Kidney glomerular epithelial cell (primary cell): ENCODE data around the gene PTTG1.

Source experiments
- DNase-seq: peaks from one replicate; lab custom pipeline; 2025; lab: John Stamatoyannopoulos, UW

PTTG1 gene

DNA sequence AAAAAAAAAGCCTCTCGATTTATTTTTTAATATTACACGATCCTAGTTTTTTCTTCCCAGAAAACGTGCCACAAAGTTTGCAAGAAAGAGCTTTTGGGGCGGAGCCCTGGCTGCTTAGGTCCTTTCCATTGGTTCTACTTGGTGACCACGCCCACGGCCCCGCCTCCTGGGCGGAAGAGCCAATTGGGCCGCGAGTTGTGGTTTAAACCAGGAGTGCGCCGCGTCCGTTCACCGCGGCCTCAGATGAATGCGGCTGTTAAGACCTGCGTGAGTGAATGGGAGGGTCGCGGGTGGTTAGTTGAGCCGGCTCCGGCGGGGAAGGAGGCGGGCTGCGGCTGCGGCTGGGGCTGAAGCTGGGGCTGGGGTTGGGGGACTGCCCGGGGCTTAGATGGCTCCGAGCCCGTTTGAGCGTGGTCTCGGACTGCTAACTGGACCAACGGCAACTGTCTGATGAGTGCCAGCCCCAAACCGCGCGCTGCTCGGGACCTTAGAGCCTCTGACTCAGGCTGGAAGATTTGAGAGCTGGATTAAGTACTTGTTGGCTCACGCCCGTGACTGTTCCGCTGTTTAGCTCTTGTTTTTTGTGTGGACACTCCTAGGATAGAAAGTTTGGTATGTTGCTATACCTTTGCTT, at the start of gene PTTG1:
PTTG1 (plus strand) TSS at position 231 of the 634 bp plus-strand sequence. CDS start 458 bp downstream, outside the sequence.
- DNase-seq: peak; percentile 87

DNA sequence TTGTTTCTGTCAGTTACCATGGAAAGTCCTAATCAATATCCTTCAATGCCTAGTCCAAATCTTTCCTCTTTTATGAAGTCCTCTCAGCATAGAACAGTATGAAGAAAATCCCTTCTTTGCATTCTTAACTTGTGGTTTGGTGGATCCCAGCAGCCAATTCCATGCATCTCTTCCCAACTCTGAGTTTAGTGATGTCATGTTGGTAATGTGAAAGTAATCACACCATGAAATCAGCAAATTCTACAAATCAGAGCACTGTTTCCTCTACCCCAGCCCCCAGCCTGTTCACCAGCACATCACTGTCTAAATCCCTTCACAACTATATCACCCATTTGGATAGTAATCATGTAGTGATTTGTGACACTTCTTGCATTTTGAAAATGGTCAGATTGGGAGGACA, 46.5 kb upstream of the PTTG1 start:
- no peak for DNase-seq

GRCh38 chr5:160375701-160376100, 46.0 kb upstream of the PTTG1 start:
- DNase-seq: no peak

- DNase-seq: no peak
These were observed 45.2 kb upstream of the PTTG1 start for GRCh38 chr5:160376416-160376815.

DNA sequence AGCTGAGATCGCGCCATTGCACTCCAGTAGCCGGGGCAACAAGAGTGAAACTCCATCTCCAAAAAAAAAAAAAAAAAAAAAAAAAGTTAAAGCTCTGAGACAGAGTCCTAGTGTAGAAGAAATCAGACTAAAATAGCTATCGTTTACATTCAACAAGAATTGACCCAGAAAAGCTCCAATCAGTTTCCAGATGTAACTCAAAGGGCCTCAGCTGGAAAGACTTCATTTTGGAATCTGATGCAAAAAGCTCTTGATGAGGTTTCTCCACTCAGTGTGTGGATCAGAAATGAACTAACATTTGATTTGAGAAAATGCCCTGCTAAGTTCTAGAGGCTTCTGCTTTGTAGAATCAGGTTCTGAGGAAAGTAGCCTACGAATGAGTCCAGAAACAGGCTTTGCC, 44.0 kb upstream of the PTTG1 start:
- no peak for DNase-seq

- DNase-seq: no peak
These were observed 43.3 kb upstream of the PTTG1 start for GRCh38 chr5:160378330-160378729.

GRCh38 chr5:160379511-160379910, 42.1 kb upstream of the PTTG1 start:
- no peak for DNase-seq

- DNase-seq: no peak
These were observed 41.6 kb upstream of the PTTG1 start for GRCh38 chr5:160380041-160380440.

DNA sequence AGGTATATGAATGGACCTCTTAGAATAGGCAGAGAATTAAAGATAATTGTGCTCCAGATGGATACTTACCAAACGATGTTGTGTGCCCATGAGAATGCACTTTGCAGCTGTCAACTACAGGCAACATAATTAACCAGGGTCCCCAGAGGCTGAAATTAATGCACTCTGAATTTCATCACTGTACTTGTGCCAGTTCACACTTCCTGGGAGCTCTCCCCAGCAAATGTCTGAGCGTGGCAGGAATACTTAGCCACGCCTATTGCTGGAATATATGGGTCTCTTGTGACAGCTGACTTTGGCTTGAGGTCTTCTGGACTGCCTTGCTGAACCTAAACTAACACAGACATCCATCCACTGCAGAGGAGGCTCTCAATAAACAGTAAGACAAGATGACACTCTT, 39.3 kb upstream of the PTTG1 start:
- DNase-seq: no peak

- no peak for DNase-seq
These were observed 37.0 kb upstream of the PTTG1 start for GRCh38 chr5:160384681-160385080.

DNA sequence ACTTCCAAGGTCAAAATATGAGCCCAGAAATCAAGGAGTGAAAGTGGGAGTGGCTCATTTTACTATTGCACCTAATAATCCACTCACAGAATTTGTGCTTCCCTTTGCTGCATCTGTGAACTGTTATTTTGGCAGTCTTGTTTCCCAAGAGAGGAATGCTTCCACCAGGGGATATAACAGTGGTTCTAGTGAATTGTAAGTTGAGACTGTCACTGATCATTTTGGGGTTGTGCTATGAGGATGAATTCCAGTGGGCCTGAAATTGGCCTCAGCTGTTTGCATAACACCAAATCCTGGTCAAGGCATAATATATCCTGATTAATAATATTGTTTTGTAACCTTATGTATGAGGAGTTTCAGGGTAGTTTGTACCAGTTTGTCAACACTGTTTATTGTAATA, 36.2 kb upstream of the PTTG1 start:
- DNase-seq: no peak

- DNase-seq: no peak
These were observed 34.2 kb upstream of the PTTG1 start for GRCh38 chr5:160387445-160387844.

DNA sequence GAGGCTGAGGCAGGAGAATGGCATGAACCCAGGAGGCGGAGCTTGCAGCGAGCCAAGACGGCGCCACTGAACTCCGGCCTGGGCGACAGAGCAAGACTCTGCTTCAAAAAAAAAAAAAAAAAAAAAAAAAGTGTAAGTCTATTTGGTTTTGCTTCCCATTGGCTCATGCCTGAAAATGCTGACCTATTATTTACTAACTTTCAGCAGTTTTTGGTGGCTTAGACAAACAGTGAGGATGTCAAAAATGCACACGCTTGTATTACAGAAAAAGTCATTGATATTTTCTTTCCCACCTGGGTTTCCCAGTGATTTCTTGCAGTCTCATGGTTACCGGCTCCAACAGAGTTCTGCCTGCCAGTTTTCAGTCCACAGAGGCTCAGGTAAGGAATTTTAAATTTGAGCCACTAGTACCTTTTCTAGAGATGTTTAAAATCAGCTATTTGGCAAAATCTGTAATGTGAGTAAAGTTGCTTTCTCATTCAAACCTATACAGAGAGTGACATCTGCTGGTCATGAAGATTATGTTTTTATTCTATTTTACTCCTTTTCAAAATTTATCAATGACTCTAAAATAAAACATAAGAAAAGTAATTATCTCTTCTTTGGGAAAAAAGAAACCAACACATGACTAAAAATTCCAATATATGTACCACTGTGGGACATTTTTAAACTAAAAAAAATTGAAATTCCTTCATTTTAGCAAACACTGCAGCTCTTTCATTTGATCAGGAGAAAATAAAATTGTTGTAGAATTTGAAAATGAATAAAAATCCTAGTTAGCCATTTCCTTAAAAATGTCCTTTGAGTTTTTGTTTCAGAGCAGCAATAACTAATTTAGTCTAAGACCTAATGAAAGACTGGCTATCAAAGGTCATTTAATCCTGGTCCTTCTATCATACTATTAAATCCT, 30.6 kb upstream of the PTTG1 start:
- peak; percentile 4 for DNase-seq

- DNase-seq: no peak
These were observed 26.5 kb upstream of the PTTG1 start for GRCh38 chr5:160395111-160395510.

DNA sequence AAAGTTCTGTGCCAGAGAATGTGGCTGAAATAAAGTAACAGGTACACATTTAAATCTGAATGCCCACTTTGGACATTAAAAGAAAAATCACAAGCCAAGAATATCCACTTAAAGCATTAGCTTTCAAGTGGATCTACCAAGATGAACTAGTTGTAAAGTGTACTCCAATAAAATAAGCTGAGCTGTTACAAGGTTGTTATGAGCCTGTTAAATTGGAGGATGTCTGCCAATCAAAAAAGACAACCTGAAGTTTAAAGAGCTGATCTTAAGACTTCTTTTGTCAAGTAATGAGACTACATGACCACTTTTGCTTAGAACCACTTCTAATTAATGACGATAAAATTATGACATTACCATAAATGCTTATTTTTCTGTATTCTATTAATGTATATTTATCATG, 24.2 kb upstream of the PTTG1 start:
- no peak for DNase-seq

DNA sequence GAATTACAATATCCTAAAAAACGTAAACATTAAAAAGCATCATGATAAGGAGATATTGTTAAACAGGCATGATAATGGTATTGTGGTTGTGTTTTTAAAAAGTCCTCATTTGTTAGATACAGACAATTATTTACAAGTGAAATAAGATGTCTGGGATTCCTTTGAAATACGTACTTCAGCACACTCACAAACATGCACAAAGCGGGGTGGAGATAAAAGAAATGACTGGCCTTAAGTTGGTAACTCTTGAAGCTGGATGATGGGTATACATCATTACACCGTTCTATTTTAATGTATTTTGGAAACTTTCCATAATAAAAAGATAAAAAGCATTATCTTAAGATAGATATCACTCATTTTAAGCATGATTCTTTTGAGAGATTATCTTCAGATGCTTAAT, 22.8 kb upstream of the PTTG1 start:
- no peak for DNase-seq

- DNase-seq: peak; percentile 90
These were observed 22.0 kb upstream of the PTTG1 start, which contains the start of gene FAM200C for GRCh38 chr5:160399402-160400353. Gene FAM200C (minus strand): TSS chr5:160400054. CDS start chr5:160395490, 4,564 bp downstream.

GRCh38 chr5:160418561-160419457, 2.8 kb upstream of the PTTG1 start, which contains the start of gene SLU7:
Gene SLU7 (minus strand): TSS chr5:160419081. CDS start chr5:160415294, 3,787 bp downstream.
- DNase-seq: peak; percentile 92

DNA sequence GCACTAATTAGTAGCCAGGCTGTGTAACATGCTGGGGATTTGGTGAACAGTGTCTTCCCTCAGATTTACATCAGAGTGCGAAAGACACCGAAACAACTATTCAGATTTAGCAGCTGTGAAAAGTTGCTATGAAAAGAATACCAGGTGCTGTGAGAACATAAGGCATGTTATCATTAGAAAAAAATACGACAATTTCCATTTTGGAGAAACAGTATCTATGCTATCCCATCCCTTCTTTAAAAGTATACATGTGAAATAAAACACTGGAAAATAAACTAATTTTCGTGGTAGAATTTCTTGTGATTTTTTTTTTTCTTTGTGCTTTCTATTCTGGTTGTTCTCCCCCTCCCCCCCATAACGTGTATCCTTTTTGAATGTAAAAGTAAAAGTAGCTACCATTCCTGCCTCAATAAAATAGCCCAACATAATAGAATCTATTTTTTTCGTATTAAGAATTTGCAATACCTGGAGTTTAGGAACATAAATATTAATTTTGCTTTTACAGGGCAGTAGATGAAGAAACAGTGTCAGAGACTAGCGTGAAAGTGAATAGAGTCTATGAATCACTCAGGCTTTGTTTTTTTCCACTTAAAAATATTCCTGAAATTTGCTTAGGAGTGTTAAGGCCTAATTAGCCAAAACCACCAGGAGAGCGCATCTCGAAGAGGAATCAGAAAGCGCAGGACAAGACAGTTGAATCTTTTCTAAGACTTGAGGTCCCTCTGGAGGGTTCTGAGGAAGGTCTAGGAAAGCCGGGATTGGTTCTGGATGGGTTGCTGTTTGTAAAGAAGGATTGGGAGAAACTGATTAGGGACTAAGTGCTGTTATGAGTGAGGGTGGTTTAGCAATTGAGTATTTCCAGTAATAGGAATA, 2.0 kb upstream of the PTTG1 start:
- DNase-seq: no peak

- no peak for DNase-seq
These were observed 1.4 kb upstream of the PTTG1 start for GRCh38 chr5:160420331-160420610.
